Sigmoid colon (tissue), 7 donors: Measurements from ENCODE around the gene CBLN3. TPM values are rescaled to one million over a fixed set of nuclear protein-coding genes. Genes with fewer than 3 reads are reported as not detected.
A peak's percentile ranks its signal among the peaks of the same experiment; 100 is the strongest.

ENCODE experiments used
- DNase-seq: peaks from one replicate; pipeline ENCODE4 v3.0.0-alpha.2; 2019
- H3K27ac ChIP-seq, 4 donors: fragments of 200-600 bp; sonication (generic); one replicate each; pipeline ENCODE4 v1.5.1; 2016 to 2019; ENCODE audit warnings: mild to moderate bottlenecking in 1 of 4
- H3K27me3 ChIP-seq, 3 donors: fragments of 200-600 bp; sonication (generic); one replicate each; pipeline ENCODE4 v1.5.1; 2019; ENCODE audit warnings: mild to moderate bottlenecking in 1 of 3
- H3K36me3 ChIP-seq, 4 donors: fragments of 200-600 bp; sonication (generic); one replicate each; pipeline ENCODE4 v1.5.1; 2016 to 2019
- H3K4me1 ChIP-seq, 4 donors: fragments of 200-600 bp; sonication (generic); one replicate each; pipeline ENCODE4 v1.5.1; 2017 to 2019
- H3K4me3 ChIP-seq, 4 donors: fragments of 200-600 bp; sonication (generic); one replicate each; pipeline ENCODE4 v1.5.1; 2017 to 2019; ENCODE audit warnings: mild to moderate bottlenecking in 2 of 4, moderate library complexity in 1 of 4
- H3K9me3 ChIP-seq, 4 donors: fragments of 200-600 bp in 3 of 4; sonication (generic) in 3 of 4; one replicate each; pipeline versions ENCODE4 v1.5.1 to v1.6.1; 2013 to 2019
- EP300 ChIP-seq, 4 donors: sonication (generic); formaldehyde crosslinking; IDR thresholded peaks; one replicate each; pipeline ENCODE4 v1.6.1; 2017; ENCODE audit warnings: antibody characterized with exemption in 4 of 4
- POLR2A ChIP-seq, 2 donors: fragments of 450-650 bp; IDR thresholded peaks; one replicate each; pipeline ENCODE4 v1.6.1; 2016; ENCODE audit warnings: antibody characterized with exemption in 2 of 2, mild to moderate bottlenecking in 2 of 2, moderate library complexity in 2 of 2
- POLR2AphosphoS5 ChIP-seq, 4 donors: sonication (generic); formaldehyde crosslinking; IDR thresholded peaks; one replicate each; pipeline ENCODE4 v1.6.1; 2017; ENCODE audit warnings: antibody characterized with exemption in 4 of 4
- WGBS, 2 donors: extraction: QIAGEN DNeasy Blood & Tissue Kit; methylation state at CpG; one replicate each; pipeline ENCODE4 v1.1.7; 2013; 5-methylcytosine and 5-hydroxymethylcytosine counted together
- intact Hi-C: fragments of 100-400 bp; cut with DNase I; formaldehyde crosslinking; loops from one replicate; pipeline ENCODE4 v1.15.1; 2023
- polyA plus RNA-seq, 3 donors: library from polyadenylated mRNA; stranded (reverse); fragments of 200-250 nt; gene quantifications; one replicate each; pipeline ENCODE4 v1.2.3, GENCODE V29; 2013
- total RNA-seq, 4 donors: library from RNA; depleted of rRNA; stranded (reverse); fragments of >200 nt; gene quantifications; one replicate each; pipeline ENCODE4 v1.1.0, GENCODE V29; 2016
- TF ChIP-seq, protein P1 (sequence below), 4 experiments: fragments of 450-650 bp in 3 of 4; fragments of 200-600 bp in 1 of 4; IDR thresholded peaks; one replicate each; pipeline ENCODE4 v1.5.1; 2016 to 2019; ENCODE audit warnings: antibody characterized with exemption in 4 of 4, mild to moderate bottlenecking in 3 of 4, moderate library complexity in 2 of 4
- donor health status: healthy with polysubstance abuse.
- donor health status: Bipolar disorder and iron deficiency.
- donor health status: healthy.

Gene CBLN3
- total and polyA plus RNA-seq, 7 donors = 0.46 to 8.9 (median 2.0) TPM

DNA sequence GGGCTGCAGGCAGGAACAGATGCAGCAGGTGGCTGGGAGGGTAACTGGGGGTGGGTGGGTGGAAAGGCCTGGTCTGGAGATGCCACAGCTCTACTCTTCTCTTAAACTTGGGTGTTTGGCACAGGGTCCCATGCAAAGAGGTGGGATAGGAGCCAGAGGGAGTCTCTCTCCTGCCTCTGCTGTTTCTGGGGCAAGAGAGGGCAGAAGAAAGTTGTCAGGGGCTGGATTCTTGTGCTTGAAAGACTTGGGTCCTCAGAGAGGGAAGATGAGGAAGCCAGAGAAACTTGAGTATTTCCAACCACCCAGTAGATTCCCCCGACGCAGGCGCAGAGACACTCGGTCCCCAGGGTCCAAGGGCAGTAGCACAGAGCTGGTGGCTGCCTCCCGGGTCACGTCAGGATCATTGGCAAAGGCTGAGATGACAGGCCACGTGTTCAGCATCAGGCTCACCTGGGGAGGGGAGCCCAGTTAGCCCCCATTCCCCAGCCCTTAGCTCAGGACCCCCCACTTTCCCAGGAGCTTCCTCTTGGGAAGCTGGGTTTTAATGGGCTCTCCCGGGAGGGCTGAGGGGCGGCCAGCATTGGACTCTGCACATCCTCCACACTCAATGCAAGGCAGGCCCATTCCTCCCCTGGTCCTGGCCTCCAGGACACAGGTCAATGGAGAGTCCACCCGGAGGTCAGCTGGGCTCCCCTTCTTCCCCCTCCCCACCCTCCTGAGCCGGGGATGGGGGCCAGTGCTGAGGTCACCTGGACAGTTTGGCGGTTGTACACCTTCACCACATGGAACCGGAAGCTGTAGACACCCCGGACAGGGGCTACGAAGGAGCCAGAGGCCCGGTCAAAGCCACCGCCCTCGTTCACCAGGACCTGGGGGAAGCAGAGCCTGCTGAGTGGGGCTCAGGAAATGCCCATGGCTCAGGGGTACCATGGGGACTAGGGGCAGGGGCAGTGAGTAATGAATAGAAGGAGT, 1.6 kb downstream of the CBLN3 start:
- 82 to 83% methylated on average over 18 of the region's 18 CpGs for WGBS, 2 donors
- H3K27me3 ChIP-seq = no peaks in the 10 kb centered on the region
- H3K27ac ChIP-seq = no peak overlapping the region
- intact Hi-C loops = no loop called here
- no peak for DNase-seq
- peaks cover 0 to 38% (median 32%) of the 10 kb centered on the region in 4 donors for H3K4me1 ChIP-seq
- H3K4me3 ChIP-seq = no peak overlapping the region
- peaks cover 0 to 10% (median 10%) of the 10 kb centered on the region in 4 donors for H3K36me3 ChIP-seq
- no peak for TF ChIP-seq POLR2AphosphoS5 (IDR thresholded peaks at IDR 0.05)
- no peak for TF ChIP-seq EP300 (IDR thresholded peaks at IDR 0.05)
- TF ChIP-seq POLR2A (IDR thresholded peaks at IDR 0.05) = no peak
- TF ChIP-seq, protein P1, sequence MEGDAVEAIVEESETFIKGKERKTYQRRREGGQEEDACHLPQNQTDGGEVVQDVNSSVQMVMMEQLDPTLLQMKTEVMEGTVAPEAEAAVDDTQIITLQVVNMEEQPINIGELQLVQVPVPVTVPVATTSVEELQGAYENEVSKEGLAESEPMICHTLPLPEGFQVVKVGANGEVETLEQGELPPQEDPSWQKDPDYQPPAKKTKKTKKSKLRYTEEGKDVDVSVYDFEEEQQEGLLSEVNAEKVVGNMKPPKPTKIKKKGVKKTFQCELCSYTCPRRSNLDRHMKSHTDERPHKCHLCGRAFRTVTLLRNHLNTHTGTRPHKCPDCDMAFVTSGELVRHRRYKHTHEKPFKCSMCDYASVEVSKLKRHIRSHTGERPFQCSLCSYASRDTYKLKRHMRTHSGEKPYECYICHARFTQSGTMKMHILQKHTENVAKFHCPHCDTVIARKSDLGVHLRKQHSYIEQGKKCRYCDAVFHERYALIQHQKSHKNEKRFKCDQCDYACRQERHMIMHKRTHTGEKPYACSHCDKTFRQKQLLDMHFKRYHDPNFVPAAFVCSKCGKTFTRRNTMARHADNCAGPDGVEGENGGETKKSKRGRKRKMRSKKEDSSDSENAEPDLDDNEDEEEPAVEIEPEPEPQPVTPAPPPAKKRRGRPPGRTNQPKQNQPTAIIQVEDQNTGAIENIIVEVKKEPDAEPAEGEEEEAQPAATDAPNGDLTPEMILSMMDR (IDR thresholded peaks at IDR 0.05) = no peak
- H3K9me3 ChIP-seq = no peaks in the 10 kb centered on the region

DNA sequence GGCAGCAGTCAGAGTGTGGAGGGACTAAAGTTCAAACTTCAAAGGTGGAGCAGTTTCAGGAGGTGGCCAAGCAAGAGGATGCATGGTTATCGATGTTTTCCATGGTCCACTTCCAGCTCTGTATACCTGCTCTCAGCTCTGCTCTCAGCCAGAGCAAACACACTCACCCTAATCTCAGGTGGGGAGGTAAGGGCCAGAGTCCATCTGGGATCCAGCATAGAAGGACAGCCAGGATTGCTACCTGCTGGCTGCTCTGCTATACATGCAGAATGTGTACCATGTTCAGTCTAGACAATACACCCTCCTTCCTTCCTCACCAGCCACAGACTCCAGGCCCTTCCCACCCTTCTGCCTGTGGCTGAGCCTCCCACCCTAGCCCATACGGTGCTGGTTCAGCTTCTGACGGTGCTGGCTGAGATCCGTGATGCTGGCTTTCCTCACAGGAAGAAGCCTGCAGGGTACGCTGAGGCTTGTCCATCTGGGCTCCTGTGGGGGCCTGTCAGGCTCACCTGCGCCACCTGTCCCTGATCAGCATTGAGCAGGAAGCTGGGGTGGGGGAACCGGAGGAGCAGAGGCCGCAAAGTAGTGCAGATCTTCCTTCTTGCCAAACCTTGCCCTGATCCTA, 2.4 kb downstream of the CBLN3 start:
- Histone ChIP-seq H3K36me3 (peaks cover 0 to 2% (median 2%) of the 10 kb centered on the region in 4 donors), H3K4me1 (peaks cover 0 to 30% (median 27%) of the 10 kb centered on the region in 4 donors), H3K27me3 (no peaks in the 10 kb centered on the region), H3K27ac (no peak overlapping the region), H3K4me3 (no peak overlapping the region), H3K9me3 (no peaks in the 10 kb centered on the region)
- 16 to 44% methylated on average over 8 of the region's 8 CpGs for WGBS, 2 donors
- intact Hi-C loops = no loop called here
- no peak for DNase-seq
- TF ChIP-seq POLR2AphosphoS5 (IDR thresholded peaks at IDR 0.05) (no peak), POLR2A (IDR thresholded peaks at IDR 0.05) (no peak), EP300 (IDR thresholded peaks at IDR 0.05) (no peak)
- TF ChIP-seq, protein P1 (IDR thresholded peaks at IDR 0.05) = no peak

DNA sequence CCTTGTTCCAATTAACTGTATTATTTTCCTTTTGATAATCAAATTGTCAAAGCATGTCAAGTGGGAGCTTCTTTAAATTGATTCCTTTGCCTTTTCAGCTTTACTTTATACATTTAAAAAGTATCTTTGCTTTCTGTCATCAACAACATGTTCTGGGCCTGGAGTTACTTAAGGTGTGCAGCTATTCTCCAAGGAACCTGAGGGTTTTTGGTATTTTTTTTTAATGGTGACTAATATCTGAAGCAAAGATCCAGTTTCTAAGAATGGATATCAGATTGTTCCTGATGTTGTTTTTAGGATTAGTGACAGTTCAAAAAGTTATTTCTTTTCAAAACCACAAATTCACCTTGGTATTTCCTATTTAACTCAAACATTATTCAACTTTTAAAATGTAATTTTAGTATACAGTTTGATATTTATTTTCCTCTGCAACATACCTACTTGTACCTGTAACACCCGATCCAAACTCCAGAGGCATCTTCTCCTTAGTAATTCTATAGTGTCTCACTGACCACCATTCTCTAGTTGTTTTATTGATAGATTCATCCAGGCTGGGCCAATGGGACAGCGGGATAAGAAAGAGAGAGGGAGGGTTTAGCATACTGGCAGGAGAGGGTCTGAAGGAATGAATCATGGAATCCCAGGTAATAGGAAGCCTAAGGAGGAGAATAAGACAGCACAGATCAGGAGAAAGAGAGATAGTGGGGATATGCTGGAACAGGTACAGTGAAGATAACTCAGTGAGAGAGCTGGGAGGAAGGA, 3.1 kb downstream of the CBLN3 start:
- no peaks in the 10 kb centered on the region for H3K27me3 ChIP-seq
- H3K27ac ChIP-seq = peak overlapping the region in 2 of 4 donors; percentile 3 to 68
- no peak overlapping the region for H3K4me3 ChIP-seq
- TF ChIP-seq POLR2AphosphoS5 (IDR thresholded peaks at IDR 0.05) = no peak
- TF ChIP-seq, protein P1 (IDR thresholded peaks at IDR 0.05) = no peak
- TF ChIP-seq EP300 (IDR thresholded peaks at IDR 0.05) = no peak
- no peak for TF ChIP-seq POLR2A (IDR thresholded peaks at IDR 0.05)
- no peak for DNase-seq
- whole genome bisulfite sequencing, 2 donors = 33 to 72% methylated on average over 2 of the region's 2 CpGs
- no peaks in the 10 kb centered on the region for H3K9me3 ChIP-seq
- intact Hi-C loops = no loop called here
- H3K4me1 ChIP-seq = peaks cover 0 to 23% (median 20%) of the 10 kb centered on the region in 4 donors
- H3K36me3 ChIP-seq = no peaks in the 10 kb centered on the region

DNA sequence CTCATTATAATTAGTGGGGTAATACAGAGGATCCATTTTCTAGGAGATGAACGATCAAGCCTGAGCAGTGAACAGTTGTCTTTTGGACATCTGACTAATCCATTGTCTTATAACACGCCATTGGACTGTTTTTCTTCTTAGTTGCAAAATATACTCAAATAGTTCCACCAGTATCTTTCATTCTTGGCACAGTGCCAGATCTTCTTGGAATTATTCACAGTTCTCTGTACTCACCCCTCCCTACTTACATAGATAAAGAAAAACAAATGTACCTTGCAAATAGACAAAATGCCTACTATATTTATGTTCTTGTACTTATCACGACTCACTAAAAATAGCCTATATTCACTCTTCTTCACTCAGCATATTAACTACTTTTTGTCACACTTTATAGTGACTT, 3.8 kb downstream of the CBLN3 start:
- Histone ChIP-seq H3K4me1 (peaks cover 0 to 16% (median 13%) of the 10 kb centered on the region in 4 donors), H3K36me3 (no peaks in the 10 kb centered on the region), H3K27me3 (no peaks in the 10 kb centered on the region), H3K4me3 (no peak overlapping the region), H3K27ac (peak overlapping the region in 3 of 4 donors; percentile 3 to 68 (median 24)), H3K9me3 (no peaks in the 10 kb centered on the region)
- WGBS, 2 donors = 33 to 53% methylated on average over 3 of the region's 3 CpGs
- intact Hi-C loops = no loop called here
- TF ChIP-seq, protein P1 (IDR thresholded peaks at IDR 0.05) = no peak
- TF ChIP-seq POLR2AphosphoS5 (IDR thresholded peaks at IDR 0.05) = peak in 1 of 4 donors; percentile 3
- DNase-seq = no peak
